ENCODE measurements around the gene OLFM1.

GRCh38 chr9:135104761-135105160, 17.3 kb downstream of the OLFM1 start:
- TF ChIP-seq POLR2A (IDR thresholded peaks at IDR 0.05) (no peak), CTCF (IDR thresholded peaks at IDR 0.05 in 4 of 5, conservative IDR thresholded peaks at IDR 0.05 in 1 of 5) (no peak)

Data from gastrocnemius medialis (tissue), 4 donors.